Measurements from ENCODE around the gene BCL2.

DNA sequence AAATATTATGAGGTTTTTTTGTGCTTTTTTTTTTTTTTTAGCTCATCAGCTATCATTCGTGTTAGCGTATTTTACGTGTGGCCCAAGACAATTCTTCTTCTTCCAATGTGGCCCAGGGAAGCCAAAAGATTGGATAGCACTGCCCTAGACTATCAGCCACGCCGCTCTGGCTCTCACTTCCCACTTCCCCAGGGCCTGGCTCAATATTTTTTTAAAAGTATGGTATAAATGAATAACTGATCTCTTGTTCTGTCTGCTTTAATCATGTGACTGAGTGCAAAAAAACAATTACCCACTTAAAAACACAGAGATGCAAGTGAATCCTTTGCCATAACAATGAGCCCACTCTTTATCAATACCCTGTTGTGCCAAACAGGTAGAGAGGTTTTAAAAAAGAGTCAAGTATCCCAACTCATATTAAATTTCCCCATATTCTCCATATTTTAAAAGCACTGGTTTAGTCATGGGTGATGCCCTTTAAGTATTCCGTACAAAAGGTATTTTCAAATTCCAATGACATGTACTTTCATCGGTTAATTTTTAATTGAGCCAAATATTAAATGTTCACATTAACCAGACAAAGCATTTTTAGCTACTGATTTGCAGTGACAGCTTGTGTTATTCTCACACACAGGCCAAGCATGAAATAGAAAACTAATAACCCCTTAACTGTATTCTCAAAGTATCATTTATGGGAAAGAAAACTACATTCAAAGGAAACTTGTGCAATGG is 12.6 kb downstream of the BCL2 start:
- TF ChIP-seq, protein P1, sequence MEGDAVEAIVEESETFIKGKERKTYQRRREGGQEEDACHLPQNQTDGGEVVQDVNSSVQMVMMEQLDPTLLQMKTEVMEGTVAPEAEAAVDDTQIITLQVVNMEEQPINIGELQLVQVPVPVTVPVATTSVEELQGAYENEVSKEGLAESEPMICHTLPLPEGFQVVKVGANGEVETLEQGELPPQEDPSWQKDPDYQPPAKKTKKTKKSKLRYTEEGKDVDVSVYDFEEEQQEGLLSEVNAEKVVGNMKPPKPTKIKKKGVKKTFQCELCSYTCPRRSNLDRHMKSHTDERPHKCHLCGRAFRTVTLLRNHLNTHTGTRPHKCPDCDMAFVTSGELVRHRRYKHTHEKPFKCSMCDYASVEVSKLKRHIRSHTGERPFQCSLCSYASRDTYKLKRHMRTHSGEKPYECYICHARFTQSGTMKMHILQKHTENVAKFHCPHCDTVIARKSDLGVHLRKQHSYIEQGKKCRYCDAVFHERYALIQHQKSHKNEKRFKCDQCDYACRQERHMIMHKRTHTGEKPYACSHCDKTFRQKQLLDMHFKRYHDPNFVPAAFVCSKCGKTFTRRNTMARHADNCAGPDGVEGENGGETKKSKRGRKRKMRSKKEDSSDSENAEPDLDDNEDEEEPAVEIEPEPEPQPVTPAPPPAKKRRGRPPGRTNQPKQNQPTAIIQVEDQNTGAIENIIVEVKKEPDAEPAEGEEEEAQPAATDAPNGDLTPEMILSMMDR (IDR thresholded peaks at IDR 0.05): no peak
- TF ChIP-seq EP300 (IDR thresholded peaks at IDR 0.05; ENCODE audit: low read depth) (no peak), POLR2A (IDR thresholded peaks at IDR 0.05) (no peak)

Measured in transverse colon (tissue), 3 donors.